HEK293 (cell line): ENCODE measurements around the gene ROBO1.

Experiments
- TCF7L2 ChIP-seq: IDR thresholded peaks from 2 replicates; pipeline ENCODE4 v1.6.1; 2011; ENCODE audit warnings: low read depth, mild to moderate bottlenecking, inconsistent platforms, low read length, moderate library complexity, borderline replicate concordance
- ZNF23 ChIP-seq: fragments of 450-650 bp; formaldehyde crosslinking; IDR thresholded peaks from 2 replicates; pipeline ENCODE4 v1.5.1; 2016; ENCODE audit warnings: missing biosample characterization, missing genetic modification characterization, borderline replicate concordance

DNA sequence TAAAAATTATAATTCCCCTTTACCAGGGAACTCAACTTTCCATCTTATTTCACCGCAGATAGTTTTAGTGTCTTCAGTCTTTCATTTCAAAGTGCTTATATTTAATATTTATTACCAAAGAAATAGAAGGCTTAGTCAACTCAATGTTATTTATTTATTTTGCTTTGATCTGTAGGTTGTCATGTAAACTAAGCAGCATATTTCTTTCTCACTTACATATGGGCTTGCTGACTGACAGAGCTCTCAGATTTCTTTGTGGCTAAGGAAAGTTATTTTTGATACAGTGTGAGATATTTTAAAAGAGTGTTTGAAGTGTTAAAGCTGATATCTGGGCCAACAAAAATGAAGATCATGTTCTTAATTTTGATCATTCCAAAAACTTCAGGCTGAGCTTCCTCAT is 331.4 kb downstream of the ROBO1 start:
- TF ChIP-seq ZNF23 (tag by site-specific recombination) (no peak), TCF7L2 (no peak)
